HCT116 (cell line): ENCODE results near the gene MOB3B.
"Not testable (repeated sequence)": the region's sequence is repeated elsewhere in the genome, so short reads cannot be mapped to it uniquely, and the experiment has no call there.

Source experiments
- CTCF ChIP-seq, 3 experiments: fragments of 200-600 bp in 1 of 3; sonication (generic) in 1 of 3; IDR thresholded peaks in 2 of 3; conservative IDR thresholded peaks in 1 of 3; 2 replicates each; pipeline ENCODE4 v1.5.1; 2012 to 2017; ENCODE audit warnings: low read depth in 2 of 3, low read length in 2 of 3, antibody characterized with exemption in 1 of 3, borderline replicate concordance in 1 of 3, control low read depth in 1 of 3, mild to moderate bottlenecking in 1 of 3, mixed read lengths in 1 of 3, mixed run types in 1 of 3, moderate library complexity in 1 of 3; ENCODE audit not compliant: insufficient read depth in 1 of 3
- EZH2 ChIP-seq: fragments of 200-600 bp; sonication (generic); IDR thresholded peaks from 2 replicates; pipeline ENCODE4 v1.6.1; 2017; ENCODE audit warnings: antibody characterized with exemption, mixed run types
- JUND ChIP-seq: IDR thresholded peaks from 2 replicates; pipeline ENCODE4 v1.6.1; 2012
- POLR2A ChIP-seq: IDR thresholded peaks from 2 replicates; pipeline ENCODE4 v1.7.0; 2011; ENCODE audit warnings: borderline replicate concordance; ENCODE audit not compliant: insufficient read depth, insufficient read length; ENCODE audit errors: extremely low read depth
- POLR2AphosphoS5 ChIP-seq: IDR thresholded peaks from 2 replicates; pipeline ENCODE4 v1.6.1; 2011; ENCODE audit warnings: mild to moderate bottlenecking, low read depth, low read length, moderate library complexity
- YY1 ChIP-seq: IDR thresholded peaks from 2 replicates; pipeline ENCODE4 v1.6.1; 2011; ENCODE audit warnings: low read length, low read depth, moderate library complexity, mild to moderate bottlenecking; ENCODE audit not compliant: insufficient replicate concordance; ENCODE audit errors: extremely low read depth
- ZFX ChIP-seq: fragments of 450-650 bp; IDR thresholded peaks from 2 replicates; pipeline ENCODE4 v1.6.1; 2017

GRCh38 chr9:27448356-27448755, 81.3 kb downstream of the MOB3B start:
- TF ChIP-seq CTCF (IDR thresholded peaks at IDR 0.05 in 2 of 3, conservative IDR thresholded peaks at IDR 0.05 in 1 of 3; ENCODE audit: borderline replicate concordance in 1 of 3, insufficient read depth in 1 of 3, low read depth in 2 of 3, low read length in 2 of 3); ZFX; YY1; POLR2A; JUND; POLR2AphosphoS5; EZH2: not testable (repeated sequence)
